NK-92 (cell line): ENCODE results near the gene PRPS1.
A peak's percentile ranks its signal among the peaks of the same experiment; 100 is the strongest.
"Not testable (repeated sequence)": the region's sequence is repeated elsewhere in the genome, so short reads cannot be mapped to it uniquely, and the experiment has no call there.

Experiments
- DNase-seq: peaks from one replicate; lab custom pipeline; 2025; ENCODE audit not compliant: unreplicated experiment; lab: John Stamatoyannopoulos, UW

Gene PRPS1

GRCh38 chrX:107627838-107628661, at the start of gene PRPS1:
Gene PRPS1 (plus strand): TSS chrX:107628510. CDS start chrX:107628629, 119 bp downstream.
- DNase-seq: peak; percentile 38

GRCh38 chrX:107579956-107580355, 48.4 kb upstream of the PRPS1 start:
- no peak for DNase-seq

GRCh38 chrX:107581923-107582322, 46.4 kb upstream of the PRPS1 start:
- DNase-seq: no peak

- no peak for DNase-seq
Measured at GRCh38 chrX:107589243-107589642, 39.1 kb upstream of the PRPS1 start.

- DNase-seq: no peak
Measured at GRCh38 chrX:107596651-107597050, 31.7 kb upstream of the PRPS1 start.

- no peak for DNase-seq
Measured at GRCh38 chrX:107597264-107597663, 31.0 kb upstream of the PRPS1 start.

GRCh38 chrX:107597791-107598190, 30.5 kb upstream of the PRPS1 start:
- no peak for DNase-seq

- no peak for DNase-seq
Measured at GRCh38 chrX:107599450-107599861, 28.9 kb upstream of the PRPS1 start.

GRCh38 chrX:107600366-107600765, 27.9 kb upstream of the PRPS1 start:
- no peak for DNase-seq

- no peak for DNase-seq
Measured at GRCh38 chrX:107601326-107601725, 27.0 kb upstream of the PRPS1 start.

- DNase-seq: no peak
Measured at GRCh38 chrX:107601759-107602158, 26.6 kb upstream of the PRPS1 start.

GRCh38 chrX:107602694-107603239, 25.5 kb upstream of the PRPS1 start:
- DNase-seq: no peak

GRCh38 chrX:107603429-107604159, 24.7 kb upstream of the PRPS1 start:
- DNase-seq: no peak

GRCh38 chrX:107609061-107609460, 19.2 kb upstream of the PRPS1 start:
- not testable (repeated sequence) for DNase-seq

GRCh38 chrX:107610667-107611066, 17.6 kb upstream of the PRPS1 start:
- no peak for DNase-seq

- DNase-seq: no peak
Measured at GRCh38 chrX:107619885-107620322, 8.4 kb upstream of the PRPS1 start.

- no peak for DNase-seq
Measured at GRCh38 chrX:107624893-107625292, 3.4 kb upstream of the PRPS1 start.

- DNase-seq: no peak
Measured at GRCh38 chrX:107625739-107626138, 2.6 kb upstream of the PRPS1 start.

GRCh38 chrX:107626481-107626880, 1.8 kb upstream of the PRPS1 start:
- no peak for DNase-seq

- no peak for DNase-seq
Measured at GRCh38 chrX:107626916-107627315, 1.4 kb upstream of the PRPS1 start.

- DNase-seq: no peak
Measured at GRCh38 chrX:107628662-107629539, 591 bp downstream of the PRPS1 start.
